ENCODE data around the gene LETMD1. TPM values are rescaled to one million over a fixed set of nuclear protein-coding genes. Genes with fewer than 3 reads are reported as not detected.

Gene LETMD1
- total RNA-seq, 1 donor: 81.9 TPM

GRCh38 chr12:51025338-51025835 lies 22.7 kb upstream of the LETMD1 start:
- peak in 1 of 3 donors; percentile 13 for DNase-seq (ENCODE audit: low read depth in 2 of 3, low spot score in 2 of 3)

GRCh38 chr12:51025836-51026638 lies 22.1 kb upstream of the LETMD1 start, which contains the start of gene SLC11A2:
Gene SLC11A2 (minus strand): TSS chr12:51026384. CDS start chr12:51010728, 15,656 bp downstream.
- DNase-seq (ENCODE audit: low read depth in 2 of 3, low spot score in 2 of 3): peak; percentile 72 to 94 (median 94)

- no peak for DNase-seq (ENCODE audit: low read depth in 2 of 3, low spot score in 2 of 3)
Observed at GRCh38 chr12:51027342-51027835, 20.7 kb upstream of the LETMD1 start.

- DNase-seq (ENCODE audit: low read depth in 2 of 3, low spot score in 2 of 3): peak in 2 of 3 donors; percentile 50 to 70
Observed at GRCh38 chr12:51028126-51028812, 19.9 kb upstream of the LETMD1 start.

- no peak for DNase-seq (ENCODE audit: low read depth in 2 of 3, low spot score in 2 of 3)
Observed at GRCh38 chr12:51028813-51029150, 19.3 kb upstream of the LETMD1 start.

GRCh38 chr12:51033048-51033447 lies 15.1 kb upstream of the LETMD1 start:
- no peak for DNase-seq (ENCODE audit: low read depth in 2 of 3, low spot score in 2 of 3)

- no peak for DNase-seq (ENCODE audit: low read depth in 2 of 3, low spot score in 2 of 3)
Observed at GRCh38 chr12:51033457-51034089, 14.6 kb upstream of the LETMD1 start.

GRCh38 chr12:51036279-51036678 lies 11.8 kb upstream of the LETMD1 start:
- no peak for DNase-seq (ENCODE audit: low read depth in 2 of 3, low spot score in 2 of 3)

GRCh38 chr12:51048661-51049251 lies 629 bp downstream of the LETMD1 start:
- DNase-seq (ENCODE audit: low read depth in 2 of 3, low spot score in 2 of 3): peak in 1 of 3 donors; percentile 14

GRCh38 chr12:51049525-51049924 lies 1.4 kb downstream of the LETMD1 start:
- DNase-seq (ENCODE audit: low read depth in 2 of 3, low spot score in 2 of 3): no peak

- no peak for DNase-seq (ENCODE audit: low read depth in 2 of 3, low spot score in 2 of 3)
Observed at GRCh38 chr12:51051787-51052186, 3.7 kb downstream of the LETMD1 start.

GRCh38 chr12:51055060-51055459 lies 6.9 kb downstream of the LETMD1 start:
- DNase-seq (ENCODE audit: low read depth in 2 of 3, low spot score in 2 of 3): no peak

- DNase-seq (ENCODE audit: low read depth in 2 of 3, low spot score in 2 of 3): no peak
Observed at GRCh38 chr12:51056242-51056641, 8.1 kb downstream of the LETMD1 start.

- no peak for DNase-seq (ENCODE audit: low read depth in 2 of 3, low spot score in 2 of 3)
Observed at GRCh38 chr12:51059086-51059485, 11.0 kb downstream of the LETMD1 start.

- DNase-seq (ENCODE audit: low read depth in 2 of 3, low spot score in 2 of 3): no peak
Observed at GRCh38 chr12:51062631-51063397, 14.7 kb downstream of the LETMD1 start.

- DNase-seq (ENCODE audit: low read depth in 2 of 3, low spot score in 2 of 3): no peak
Observed at GRCh38 chr12:51065530-51065929, 17.4 kb downstream of the LETMD1 start.

GRCh38 chr12:51067229-51067628 lies 19.1 kb downstream of the LETMD1 start:
- DNase-seq (ENCODE audit: low read depth in 2 of 3, low spot score in 2 of 3): no peak

GRCh38 chr12:51067771-51068170 lies 19.6 kb downstream of the LETMD1 start:
- no peak for DNase-seq (ENCODE audit: low read depth in 2 of 3, low spot score in 2 of 3)

GRCh38 chr12:51070004-51070403 lies 21.9 kb downstream of the LETMD1 start:
- DNase-seq (ENCODE audit: low read depth in 2 of 3, low spot score in 2 of 3): no peak

GRCh38 chr12:51071663-51072062 lies 23.5 kb downstream of the LETMD1 start:
- no peak for DNase-seq (ENCODE audit: low read depth in 2 of 3, low spot score in 2 of 3)
